Uterus (tissue), 4 donors: ENCODE data around the gene CFAP74. TPM values are rescaled to one million over a fixed set of nuclear protein-coding genes. Genes with fewer than 3 reads are reported as not detected.

Experiments used
- DNase-seq, 2 donors: peaks; one replicate each; pipeline ENCODE4 v3.0.0-alpha.2; 2019 to 2020
- H3K27ac ChIP-seq, 2 donors: fragments of 200-600 bp; sonication (generic); 1 replicate in 1 of 2; 2 replicates in 1 of 2; pipeline ENCODE4 v1.5.1; 2016 to 2018
- H3K27me3 ChIP-seq, 2 donors: fragments of 200-600 bp; sonication (generic); one replicate each; pipeline ENCODE4 v1.5.1; 2018 to 2019; ENCODE audit warnings: control low read depth in 1 of 2
- H3K36me3 ChIP-seq, 2 donors: fragments of 200-600 bp; sonication (generic); one replicate each; pipeline ENCODE4 v1.5.1; 2019; ENCODE audit warnings: control low read depth in 1 of 2
- H3K4me1 ChIP-seq, 2 donors: fragments of 200-600 bp; sonication (generic); one replicate each; pipeline ENCODE4 v1.5.1; 2018 to 2019; ENCODE audit warnings: control low read depth in 1 of 2
- H3K4me3 ChIP-seq, 2 donors: fragments of 200-600 bp; sonication (generic); 1 replicate in 1 of 2; 2 replicates in 1 of 2; pipeline ENCODE4 v1.5.1; 2018 to 2019; ENCODE audit warnings: mild to moderate bottlenecking in 1 of 2
- H3K9me3 ChIP-seq, 2 donors: fragments of 200-600 bp; sonication (generic); one replicate each; pipeline ENCODE4 v1.5.1; 2019; ENCODE audit warnings: control low read depth in 1 of 2
- POLR2A ChIP-seq, 2 donors: fragments of 450-650 bp; IDR thresholded peaks; one replicate each; pipeline ENCODE4 v1.6.1; 2016; ENCODE audit warnings: antibody characterized with exemption in 2 of 2, mild to moderate bottlenecking in 1 of 2, moderate library complexity in 1 of 2
- intact Hi-C: fragments of 100-400 bp; cut with DNase I; formaldehyde crosslinking; loops from one replicate; pipeline ENCODE4 v1.15.1; 2023; ENCODE audit warnings: low total_unique reads
- total RNA-seq, 4 donors: library from RNA; depleted of rRNA in 3 of 4; stranded (reverse); fragments of >200 nt in 3 of 4; gene quantifications; one replicate each; pipeline versions ENCODE4 v1.1.0 to v1.2.4, GENCODE V29; 2014 to 2023
- TF ChIP-seq, protein P1 (sequence below), 4 experiments: fragments of 200-600 bp in 2 of 4; fragments of 450-650 bp in 2 of 4; sonication (generic) in 2 of 4; IDR thresholded peaks; one replicate each; pipeline ENCODE4 v1.5.1; 2016 to 2019; ENCODE audit warnings: antibody characterized with exemption in 4 of 4, mild to moderate bottlenecking in 2 of 4, moderate library complexity in 1 of 4
- donor health status: DM: yes; HTN: yes; CAD: no.

The CFAP74 gene
- total RNA-seq, 4 donors from 2014 or later: 0.64 to 1.0 TPM; not detected in 2

GRCh38 chr1:2032737-2033136, 29.2 kb upstream of the CFAP74 start:
- TF ChIP-seq, protein P1, sequence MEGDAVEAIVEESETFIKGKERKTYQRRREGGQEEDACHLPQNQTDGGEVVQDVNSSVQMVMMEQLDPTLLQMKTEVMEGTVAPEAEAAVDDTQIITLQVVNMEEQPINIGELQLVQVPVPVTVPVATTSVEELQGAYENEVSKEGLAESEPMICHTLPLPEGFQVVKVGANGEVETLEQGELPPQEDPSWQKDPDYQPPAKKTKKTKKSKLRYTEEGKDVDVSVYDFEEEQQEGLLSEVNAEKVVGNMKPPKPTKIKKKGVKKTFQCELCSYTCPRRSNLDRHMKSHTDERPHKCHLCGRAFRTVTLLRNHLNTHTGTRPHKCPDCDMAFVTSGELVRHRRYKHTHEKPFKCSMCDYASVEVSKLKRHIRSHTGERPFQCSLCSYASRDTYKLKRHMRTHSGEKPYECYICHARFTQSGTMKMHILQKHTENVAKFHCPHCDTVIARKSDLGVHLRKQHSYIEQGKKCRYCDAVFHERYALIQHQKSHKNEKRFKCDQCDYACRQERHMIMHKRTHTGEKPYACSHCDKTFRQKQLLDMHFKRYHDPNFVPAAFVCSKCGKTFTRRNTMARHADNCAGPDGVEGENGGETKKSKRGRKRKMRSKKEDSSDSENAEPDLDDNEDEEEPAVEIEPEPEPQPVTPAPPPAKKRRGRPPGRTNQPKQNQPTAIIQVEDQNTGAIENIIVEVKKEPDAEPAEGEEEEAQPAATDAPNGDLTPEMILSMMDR (IDR thresholded peaks at IDR 0.05): no peak
- no peak for TF ChIP-seq POLR2A (IDR thresholded peaks at IDR 0.05)
- no peak overlapping the region for H3K27ac ChIP-seq
- no peak overlapping the region for H3K4me3 ChIP-seq

GRCh38 chr1:2031546-2032540, 28.3 kb upstream of the CFAP74 start:
- no peak overlapping the region for H3K27ac ChIP-seq
- H3K27me3 ChIP-seq: no peaks in the 10 kb centered on the region
- H3K4me1 ChIP-seq: no peaks in the 10 kb centered on the region
- no peaks in the 10 kb centered on the region for H3K36me3 ChIP-seq
- DNase-seq: no peak
- no peak for TF ChIP-seq POLR2A (IDR thresholded peaks at IDR 0.05)
- TF ChIP-seq, protein P1 (IDR thresholded peaks at IDR 0.05): no peak
- H3K9me3 ChIP-seq: no peaks in the 10 kb centered on the region
- H3K4me3 ChIP-seq: no peak overlapping the region
- intact Hi-C loops: no loop called here

More at GRCh38 chr1:2032737-2033136, 29.2 kb upstream of the CFAP74 start:
- DNase-seq: no peak
- no peaks in the 10 kb centered on the region for H3K36me3 ChIP-seq
- H3K27me3 ChIP-seq: no peaks in the 10 kb centered on the region
- H3K4me1 ChIP-seq: no peaks in the 10 kb centered on the region
- H3K9me3 ChIP-seq: no peaks in the 10 kb centered on the region
- intact Hi-C loops: no loop called here

GRCh38 chr1:2030076-2030871, 26.7 kb upstream of the CFAP74 start:
- DNase-seq: no peak
- H3K36me3 ChIP-seq: no peaks in the 10 kb centered on the region
- intact Hi-C loops: no loop called here
- H3K27me3 ChIP-seq: no peaks in the 10 kb centered on the region
- H3K9me3 ChIP-seq: no peaks in the 10 kb centered on the region
- no peak for TF ChIP-seq POLR2A (IDR thresholded peaks at IDR 0.05)
- TF ChIP-seq, protein P1 (IDR thresholded peaks at IDR 0.05): no peak
- no peaks in the 10 kb centered on the region for H3K4me1 ChIP-seq
- H3K4me3 ChIP-seq: no peak overlapping the region
- no peak overlapping the region for H3K27ac ChIP-seq

- intact Hi-C loops: no loop called here
- H3K27ac ChIP-seq: no peak overlapping the region
- H3K9me3 ChIP-seq: no peaks in the 10 kb centered on the region
- no peak for DNase-seq
- no peaks in the 10 kb centered on the region for H3K4me1 ChIP-seq
- no peak overlapping the region for H3K4me3 ChIP-seq
- no peaks in the 10 kb centered on the region for H3K27me3 ChIP-seq
- H3K36me3 ChIP-seq: no peaks in the 10 kb centered on the region
- no peak for TF ChIP-seq POLR2A (IDR thresholded peaks at IDR 0.05)
- TF ChIP-seq, protein P1 (IDR thresholded peaks at IDR 0.05): no peak
These were observed 26.0 kb upstream of the CFAP74 start for GRCh38 chr1:2029561-2029960.
